HG03571 (cell line): ENCODE data around the gene INPP5A.

ENCODE experiments used
- ATAC-seq: cut with Tn5 transposase; IDR thresholded peaks from one replicate; pipeline ENCODE4 v1.9.1; 2021; ENCODE audit not compliant: unreplicated experiment

Gene INPP5A

DNA sequence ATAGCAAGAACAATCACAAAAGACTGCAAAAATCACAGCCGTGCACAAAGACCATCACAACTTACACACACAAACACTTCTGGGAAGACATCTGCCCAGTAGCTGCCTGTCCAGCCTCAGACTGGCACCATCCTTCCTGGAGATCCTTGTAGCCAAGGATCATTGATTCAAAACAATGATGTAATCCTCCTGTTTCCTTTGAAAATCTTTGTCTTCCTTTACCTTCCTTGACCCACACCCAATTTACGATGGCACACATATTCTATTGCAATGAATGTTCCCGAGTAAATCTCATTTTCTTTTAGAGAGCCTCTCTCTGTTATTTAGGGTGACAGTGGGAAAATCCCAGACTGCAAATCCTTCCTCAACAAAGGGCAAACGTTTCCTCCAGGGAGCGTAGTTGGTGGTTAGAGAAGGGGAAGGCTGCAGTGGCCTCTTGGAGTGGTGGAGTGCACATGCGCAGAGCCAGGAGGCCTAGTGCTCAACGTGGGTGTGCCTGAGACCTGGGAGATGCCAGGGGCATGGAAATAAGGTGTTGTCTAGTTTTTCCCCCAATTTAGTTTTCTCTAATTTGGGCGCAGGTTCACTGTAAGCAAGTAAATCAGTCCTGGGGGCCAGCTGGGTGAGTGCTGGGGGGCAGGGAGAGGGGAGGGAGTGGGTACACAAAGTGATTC is 3.1 kb upstream of the INPP5A start:
- ATAC-seq, result no peak

DNA sequence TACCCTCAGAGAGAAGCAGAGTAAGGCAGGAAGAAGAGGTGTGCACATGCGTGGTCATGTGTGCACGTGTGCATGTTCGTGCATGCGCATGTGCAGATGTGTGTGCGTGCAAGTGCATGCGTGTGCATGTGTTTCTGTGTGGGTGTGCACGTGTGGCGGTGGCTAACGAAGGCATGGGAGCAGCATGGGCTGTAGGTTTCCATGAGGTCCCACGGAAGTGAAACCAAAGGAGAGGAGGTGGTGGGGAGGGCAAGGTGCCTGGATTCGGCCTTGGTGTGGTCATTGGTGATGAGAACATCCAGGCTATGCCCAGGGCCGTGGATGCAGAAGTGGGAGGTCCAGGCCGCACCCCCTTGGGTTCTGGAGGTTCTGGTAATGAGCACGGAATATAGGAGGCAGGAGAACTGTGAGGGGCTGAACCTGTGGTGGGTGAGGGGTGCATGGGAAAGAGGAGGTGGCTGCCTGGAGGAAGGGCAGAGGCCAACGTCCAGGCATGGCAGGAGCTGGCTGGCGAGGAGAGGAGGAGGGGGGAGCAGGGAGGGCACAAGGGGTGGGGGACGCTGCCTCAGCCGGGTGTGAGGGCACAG is 2.4 kb upstream of the INPP5A start:
- no peak for ATAC-seq

DNA sequence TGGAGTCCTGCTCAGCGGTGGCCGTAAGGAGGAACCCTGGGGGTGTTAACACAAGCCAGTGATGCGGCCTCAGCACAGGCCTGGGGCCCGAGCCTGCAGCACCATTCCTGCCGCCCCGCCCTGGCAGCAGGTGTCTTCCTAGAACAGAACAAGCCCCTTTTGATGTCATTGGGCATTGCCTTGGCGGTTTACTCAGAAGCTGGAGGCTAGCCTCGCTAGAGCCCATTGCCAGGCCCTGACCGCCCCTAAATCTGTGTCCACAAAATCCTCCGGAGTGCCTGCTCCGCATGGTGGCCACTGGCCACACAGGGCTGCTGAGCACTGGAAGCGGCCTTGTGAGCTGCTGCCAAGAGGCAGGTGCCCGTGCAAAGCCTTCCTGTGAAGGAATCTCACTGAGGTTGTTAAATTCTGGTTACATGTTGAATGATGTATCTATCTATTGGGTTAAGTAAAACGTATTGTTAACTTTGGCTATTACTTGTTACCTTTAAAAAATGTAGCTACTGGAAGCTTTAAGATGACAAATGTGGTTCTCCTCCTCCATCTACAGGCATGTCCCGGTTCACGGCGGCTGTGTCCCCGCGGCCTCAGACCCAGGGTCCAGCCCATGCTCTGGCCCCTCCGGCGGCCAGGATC is 1.2 kb upstream of the INPP5A start:
- peak; percentile 0 for ATAC-seq

DNA sequence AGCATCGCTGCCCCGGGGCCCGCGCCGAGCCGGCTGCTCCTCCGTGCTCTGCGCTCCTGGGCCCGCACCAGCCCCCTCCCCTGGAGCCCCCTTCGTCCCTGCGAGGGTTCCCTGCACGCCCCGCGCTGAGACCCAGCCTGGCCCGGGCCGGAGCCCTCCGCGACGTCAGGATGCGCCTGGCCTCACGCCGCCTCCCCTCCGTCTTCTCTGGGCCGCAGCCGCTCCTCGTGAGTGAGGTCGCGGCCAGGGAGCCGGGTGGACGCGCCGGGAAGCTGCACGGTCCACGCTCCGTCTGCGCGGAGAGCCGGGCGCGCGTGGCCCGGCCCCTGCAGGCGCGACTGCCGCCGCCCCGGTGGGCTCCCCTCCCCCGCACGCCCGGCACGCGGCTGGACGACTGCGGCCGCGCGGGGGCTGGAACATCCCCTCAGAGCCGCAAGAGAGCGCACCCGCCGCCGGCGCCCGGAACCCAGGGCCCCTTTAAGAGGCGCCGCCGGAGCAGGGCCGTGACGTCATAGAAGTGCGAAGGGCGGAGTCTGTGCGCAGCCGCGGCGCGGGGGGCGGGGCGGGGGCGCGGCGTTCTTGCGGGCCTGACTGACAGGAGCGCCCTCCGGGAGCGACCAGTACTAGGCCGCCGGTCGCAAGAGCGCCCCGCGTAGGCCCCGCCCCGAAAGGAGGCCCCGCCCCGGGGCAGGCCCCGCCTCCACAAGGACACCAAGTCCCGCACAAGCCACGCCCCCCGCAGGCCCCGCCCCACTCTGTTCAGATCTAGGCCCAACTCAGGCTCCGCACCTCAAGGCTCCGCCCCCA is 507 bp upstream of the INPP5A start:
- peak; percentile 88 for ATAC-seq

DNA sequence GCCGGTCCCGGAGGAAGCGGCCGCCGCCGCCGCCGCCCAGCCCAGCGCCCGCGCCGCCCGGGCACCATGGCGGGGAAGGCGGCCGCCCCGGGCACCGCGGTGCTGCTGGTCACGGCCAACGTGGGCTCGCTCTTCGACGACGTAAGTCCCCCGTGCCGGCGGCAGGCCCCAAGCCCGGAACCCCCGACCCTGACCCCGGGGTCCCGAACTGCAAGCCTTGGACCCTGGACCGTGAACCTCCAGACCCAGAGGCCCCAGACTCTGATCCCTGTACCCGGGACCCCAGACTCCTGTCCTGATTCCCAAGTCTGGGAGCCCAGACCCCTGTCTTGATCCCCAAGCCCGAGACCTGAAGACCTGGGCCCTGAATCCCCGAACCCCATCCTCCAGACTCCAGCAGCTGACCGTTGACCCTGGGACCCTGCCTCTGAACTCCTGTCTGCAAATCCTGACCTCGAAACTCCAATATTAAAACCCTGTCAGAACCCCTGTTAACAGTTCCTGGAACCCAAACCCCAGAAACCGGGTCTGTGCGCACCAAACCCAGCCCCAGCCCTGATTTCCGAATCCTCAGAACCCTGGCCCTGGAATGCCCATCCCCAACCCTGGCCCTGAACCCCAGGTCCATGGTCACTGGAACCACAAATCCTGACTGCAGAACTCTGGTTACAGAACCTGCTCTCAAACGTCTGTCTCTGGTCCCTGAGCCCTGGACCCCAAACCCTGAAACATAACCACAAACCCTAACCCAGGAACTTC is 623 bp downstream of the INPP5A start:
- no peak for ATAC-seq

DNA sequence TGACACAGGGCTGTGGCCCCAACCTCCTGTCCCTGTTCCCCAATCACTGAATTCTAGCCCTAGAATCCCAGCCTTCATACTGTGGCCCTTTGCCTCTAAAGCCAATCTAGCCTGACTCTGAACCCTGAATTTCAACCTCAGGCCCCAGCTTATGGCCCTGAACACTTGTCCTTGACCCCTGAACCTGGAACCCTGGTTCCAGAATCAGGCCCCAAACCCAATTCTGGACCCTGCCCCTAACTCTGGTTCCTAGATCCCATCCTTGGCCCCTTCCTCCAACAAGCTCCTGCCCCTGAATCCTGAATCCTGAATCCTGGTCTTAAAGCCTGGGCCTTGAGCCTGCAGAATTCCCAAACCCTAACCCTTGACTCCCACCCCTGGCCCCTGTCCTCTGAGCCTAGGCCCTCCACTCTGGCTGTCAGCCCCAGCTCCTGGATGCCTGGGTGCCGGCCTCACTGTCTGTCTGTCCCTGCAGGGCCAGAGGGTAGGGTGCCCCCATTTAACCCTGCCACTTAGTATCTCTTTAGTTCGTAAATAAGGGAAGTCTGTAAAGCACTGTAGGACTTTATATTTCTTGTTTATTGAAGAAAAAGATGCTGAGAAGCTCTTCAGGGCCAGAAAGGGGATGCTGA is 1.3 kb downstream of the INPP5A start:
- no peak for ATAC-seq

DNA sequence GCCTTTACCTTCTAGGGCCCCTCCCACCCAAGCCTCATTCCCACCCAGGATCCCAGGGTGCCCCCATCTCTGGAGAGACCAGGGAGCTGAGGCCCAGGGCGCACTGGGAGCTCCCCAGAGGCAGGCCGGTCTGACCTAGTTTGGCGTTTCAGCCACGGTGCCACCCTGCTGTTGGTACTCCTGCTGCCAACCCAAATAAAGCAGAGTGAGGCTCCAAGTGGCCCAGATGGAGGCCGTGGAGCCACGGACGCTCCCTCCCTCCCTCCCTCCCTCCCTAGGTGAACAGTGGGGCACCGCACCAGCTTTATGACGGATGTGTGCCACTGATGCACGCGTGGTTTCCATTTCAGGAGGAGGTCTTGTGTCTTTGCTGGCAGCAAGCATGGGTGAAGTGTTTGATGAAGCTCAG is 1.8 kb downstream of the INPP5A start:
- ATAC-seq, result no peak

DNA sequence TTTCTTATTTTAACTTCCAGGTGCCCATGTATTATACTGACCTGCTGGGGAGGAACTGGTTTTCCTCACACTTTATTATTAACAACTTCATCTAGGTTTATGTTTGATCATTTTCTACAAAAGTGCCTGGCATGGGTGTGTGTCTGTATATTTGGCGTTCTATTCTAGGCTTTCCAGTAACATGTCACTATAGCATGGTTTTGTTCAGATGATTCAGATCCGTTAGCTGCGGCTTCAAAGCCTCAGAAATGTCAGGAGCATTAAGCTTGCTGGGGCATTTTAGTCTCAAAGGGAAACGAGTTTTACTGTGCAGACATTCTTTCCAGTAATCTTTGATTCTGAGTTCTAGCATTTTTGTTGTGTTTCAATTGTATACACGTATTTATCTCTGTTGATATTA is 2.3 kb downstream of the INPP5A start:
- ATAC-seq, result no peak

DNA sequence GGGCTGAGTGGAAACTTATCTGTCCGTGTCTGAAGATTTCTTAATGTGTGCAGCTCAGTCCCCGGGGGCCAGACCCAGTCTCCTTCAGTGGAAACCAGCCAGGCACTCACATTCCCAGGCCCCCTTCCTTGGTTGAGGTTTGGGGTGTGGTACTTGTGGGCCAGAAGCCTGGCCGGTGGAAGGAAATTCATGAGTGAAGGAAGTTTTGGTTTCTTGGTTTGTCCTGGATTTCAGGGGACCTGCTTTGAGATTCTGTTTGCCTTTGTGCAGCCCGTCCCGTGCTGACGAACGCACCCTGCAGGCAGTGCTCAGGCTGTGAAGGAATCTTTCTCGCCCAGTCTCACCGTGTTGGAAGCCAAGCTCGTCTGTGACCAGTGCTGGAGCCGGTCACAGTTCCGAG is 2.9 kb downstream of the INPP5A start:
- no peak for ATAC-seq

DNA sequence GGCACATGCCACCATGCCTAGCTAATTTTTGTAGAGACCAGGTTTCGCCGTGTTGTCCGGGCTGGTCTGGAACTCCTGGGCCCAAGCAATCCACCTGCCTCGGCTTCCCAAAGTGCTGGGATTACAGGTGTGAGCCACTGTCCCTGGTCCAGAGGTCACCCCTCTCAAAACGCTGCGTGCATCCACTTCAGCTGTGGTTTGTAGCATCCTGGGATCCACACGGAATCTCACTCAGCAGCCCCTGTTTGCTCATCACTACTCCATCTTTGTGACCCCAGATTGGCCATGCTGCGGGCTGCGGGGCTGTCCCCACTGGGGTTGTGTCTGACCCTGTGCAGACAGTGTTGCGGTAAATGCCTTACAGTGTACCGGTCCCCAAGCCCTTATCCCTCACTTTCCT is 3.5 kb downstream of the INPP5A start:
- no peak for ATAC-seq

DNA sequence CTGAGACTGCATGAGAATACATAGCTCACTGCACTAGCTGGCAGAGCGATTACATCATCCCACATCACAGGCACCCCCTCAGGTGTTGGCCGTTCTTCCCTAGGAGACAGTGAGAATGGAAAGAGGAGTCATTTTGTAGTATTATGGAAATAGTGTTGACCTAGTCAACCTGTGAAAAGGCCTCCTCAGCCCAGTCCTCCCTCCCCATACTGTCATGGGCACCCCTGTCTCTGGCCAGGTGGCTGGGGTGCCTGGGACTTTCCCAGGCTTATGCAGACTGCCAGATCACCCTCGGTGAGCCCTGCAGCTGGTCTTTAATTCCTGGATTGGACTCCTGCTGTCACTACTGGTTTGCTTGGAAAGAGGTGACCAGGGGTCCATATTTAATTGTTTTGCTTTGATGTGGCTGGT is 4.0 kb downstream of the INPP5A start:
- no peak for ATAC-seq

DNA sequence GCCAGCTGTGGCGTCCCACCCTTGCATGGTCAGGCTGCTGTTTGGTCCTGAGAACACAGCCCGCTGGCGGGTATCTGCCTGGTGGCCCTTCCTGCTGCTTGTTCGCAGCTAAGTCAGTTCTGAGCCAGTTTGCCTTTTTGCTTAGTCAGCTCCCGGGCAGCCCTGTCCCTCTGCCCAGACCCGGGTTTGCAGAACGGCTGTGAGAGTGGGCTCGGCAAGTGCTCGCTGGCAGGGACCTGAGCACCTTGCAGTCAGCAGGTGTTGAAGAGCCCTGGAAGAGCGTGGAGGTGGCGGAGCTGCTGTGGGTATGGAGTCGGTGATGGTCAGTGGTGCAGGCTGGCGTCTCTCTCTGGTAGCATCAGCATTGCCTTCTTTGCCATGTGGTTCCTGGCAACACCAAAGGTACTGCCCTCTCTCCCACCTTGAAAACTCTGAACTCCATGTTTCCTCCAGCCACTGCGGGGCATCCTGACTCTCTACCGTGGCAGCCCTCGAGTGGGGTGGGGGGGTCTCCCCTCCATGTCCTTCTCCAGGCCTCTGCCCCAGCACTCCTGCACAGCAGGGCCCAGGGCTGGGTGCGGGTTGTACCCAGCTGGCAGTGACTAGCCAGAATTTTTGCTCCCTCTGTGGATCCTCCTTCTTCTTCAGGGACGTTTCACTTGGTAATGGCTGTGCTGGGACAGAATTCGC is 4.6 kb downstream of the INPP5A start:
- no peak for ATAC-seq

DNA sequence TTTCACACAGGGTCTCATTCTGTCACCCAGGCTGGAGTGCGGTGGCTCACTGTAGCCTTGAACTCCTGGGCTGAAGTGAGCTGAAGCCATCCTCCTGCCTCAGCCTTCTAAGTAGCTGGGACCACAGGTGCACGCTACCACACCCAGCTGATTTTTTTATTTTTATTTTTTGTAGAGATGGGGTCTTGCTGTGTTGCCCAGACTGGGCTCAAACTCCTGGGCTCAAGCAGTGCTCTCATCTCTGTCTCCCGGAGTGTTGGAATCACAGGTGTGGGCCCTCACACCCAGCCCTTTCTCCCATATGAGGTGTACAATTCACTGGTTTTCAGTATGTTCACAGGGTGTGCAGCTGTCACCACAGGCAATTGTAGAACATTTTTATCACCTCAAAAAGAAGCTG is 5.2 kb downstream of the INPP5A start:
- ATAC-seq, result no peak

DNA sequence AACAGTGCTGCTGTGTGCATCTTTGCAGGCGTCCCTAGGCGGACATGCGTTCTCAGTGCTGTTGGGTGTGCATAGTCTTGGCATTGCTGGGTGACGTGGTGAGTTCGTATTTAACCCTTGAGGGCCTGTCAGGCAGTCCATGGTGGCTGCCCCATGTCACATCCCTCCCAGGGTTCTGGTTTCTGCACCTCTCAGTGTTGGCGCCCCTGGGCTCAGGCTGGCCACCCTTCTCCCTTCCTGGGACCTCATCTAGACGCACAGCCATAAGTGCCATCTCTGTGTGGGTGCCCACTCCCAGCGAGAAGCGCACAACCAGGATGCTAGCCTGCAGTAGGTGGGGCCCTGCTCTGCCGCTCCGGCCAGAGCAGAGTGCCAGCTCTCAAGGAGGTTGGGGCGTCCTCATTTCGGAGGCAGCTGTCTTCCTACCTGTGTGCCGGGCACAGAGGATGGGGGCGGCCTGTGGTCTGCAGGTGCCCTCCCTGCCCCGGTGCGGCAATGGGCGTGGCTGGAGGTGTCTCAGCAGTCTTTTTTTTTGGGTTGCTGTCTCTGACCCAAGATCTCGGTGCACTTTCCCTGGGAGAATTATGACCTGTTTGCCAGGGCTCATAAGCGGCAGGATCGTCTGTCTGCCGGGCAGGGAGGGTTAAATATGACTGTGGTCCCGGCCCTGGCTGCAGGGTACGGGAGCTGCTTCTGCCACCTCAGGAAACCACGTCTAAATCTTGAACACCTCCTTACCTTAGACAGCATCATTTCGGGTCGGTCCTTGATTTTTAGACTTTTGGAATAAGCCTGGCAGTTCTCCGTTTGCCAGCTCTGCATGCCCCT is 6.5 kb downstream of the INPP5A start:
- no peak for ATAC-seq

DNA sequence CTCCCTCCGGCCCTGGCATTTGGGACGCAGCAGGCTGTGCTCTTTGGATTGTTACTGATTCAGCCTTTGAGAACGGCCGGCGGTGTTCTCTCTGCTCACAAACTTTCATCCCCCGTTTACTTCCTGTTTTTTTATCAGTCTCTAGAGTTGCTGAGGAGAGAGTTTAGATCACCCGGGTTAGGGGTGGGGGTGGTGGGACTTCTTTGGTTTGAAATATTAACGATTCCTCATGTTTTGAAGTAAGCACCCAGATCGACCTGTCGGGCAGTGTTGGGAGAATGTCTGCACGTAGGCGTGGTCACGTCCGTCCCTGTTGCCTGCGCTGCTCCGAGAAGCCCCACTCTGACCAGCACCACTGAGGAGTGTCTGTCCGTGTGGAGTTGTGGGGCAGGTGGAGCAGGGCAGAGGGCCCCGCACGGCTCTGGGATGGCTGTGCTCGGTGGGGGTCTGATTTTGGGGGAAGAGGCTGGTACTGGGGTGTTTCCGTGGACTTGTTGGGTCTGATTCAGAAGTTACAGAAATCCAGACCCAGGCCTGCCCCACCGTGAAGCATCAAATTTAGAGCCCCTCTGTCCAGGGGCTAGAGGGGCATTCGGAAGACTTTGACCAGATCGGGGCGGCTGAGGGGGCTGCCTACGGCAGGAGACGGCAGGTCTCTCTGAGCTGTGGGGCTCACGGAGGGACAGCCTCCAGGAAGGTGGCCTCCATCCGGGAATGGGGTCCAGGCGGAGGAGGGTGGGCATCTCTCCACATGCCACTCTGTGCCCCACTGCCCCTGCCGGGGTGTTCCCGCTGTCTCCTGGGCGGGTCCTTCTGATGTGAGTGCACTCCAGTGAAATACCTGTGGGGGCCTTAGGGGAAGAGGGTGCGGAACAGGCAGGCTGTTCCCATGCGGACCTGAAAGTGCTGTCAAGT is 7.4 kb downstream of the INPP5A start:
- ATAC-seq, result no peak

DNA sequence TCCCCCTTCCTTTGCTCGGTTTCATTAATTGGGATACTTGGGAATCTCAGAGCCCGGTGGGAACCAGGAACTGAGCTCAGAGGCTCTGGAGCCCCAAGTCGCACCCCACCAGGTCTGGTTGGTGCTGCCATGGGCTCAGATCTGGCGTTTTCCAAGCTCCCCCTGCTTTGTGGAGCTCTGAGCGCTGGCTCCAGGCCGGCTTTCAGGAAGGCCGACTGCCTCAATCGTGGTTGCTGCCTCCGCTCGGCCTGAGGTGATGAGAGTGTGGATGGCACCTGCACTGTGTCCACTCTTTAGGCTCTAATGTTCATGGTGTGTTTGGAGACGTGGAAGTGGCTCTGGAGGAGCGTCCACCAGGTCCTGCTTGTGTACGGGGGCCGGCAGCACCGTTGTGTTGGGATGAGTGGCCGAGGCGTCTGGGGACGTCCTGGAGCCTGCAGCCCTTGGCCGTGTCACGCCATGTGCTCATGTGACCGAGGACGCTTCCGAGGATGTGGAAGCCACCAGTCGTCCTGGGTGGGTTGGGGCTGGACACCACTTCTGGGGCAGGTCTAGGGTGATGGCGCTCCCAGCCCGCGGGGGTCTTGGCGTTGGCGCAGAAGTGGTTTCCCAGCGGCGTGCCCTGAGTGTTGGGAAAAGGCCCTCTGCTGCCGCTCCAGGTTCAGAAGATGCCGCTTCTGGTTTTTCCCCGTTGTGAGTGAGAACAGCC is 8.2 kb downstream of the INPP5A start:
- no peak for ATAC-seq

DNA sequence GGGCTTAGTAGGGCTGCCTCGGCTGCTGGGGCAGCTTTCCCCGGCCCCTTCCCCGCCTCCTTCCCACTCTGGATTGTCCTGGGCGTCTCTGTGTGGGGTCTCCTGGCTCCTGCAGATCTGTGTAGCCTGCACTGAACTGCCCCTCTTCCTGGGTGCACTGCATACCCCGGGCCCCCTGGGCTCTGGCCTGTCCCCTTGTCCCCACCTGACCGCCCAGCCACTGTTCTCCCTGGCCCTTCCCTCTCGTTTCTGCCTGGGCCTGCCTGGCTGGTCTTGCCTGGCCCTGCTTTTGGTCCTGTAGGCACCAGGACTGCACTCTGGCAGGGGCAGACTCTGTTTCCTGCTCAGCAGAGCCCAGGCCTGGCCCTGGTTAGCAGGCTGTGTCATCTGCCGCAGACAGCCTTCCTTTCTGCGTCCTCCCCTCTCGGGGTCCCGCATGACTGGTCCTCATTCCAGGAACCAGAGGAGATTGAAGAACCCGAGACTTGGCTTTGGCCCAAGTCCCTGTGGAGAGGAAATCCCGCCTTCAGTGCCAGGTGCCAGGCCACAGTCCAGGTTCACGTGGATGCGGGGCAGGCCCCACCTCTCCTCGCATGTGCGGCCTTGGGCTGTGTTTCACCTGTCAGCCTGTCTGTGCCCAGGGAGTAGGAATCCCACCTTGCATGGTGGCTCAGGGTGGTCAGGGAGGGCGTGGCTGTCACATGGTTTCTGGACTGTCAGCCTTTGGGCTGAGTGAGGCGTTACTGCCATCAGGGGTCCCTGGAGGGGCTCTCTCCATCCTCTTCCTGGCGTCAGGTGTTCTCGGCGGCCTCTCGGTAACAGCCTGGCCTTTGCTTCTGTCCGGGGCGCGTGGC is 9.2 kb downstream of the INPP5A start:
- no peak for ATAC-seq
